NCI-H345 treated with DMSO at 0.1 percent for 48 hours (cell line): ENCODE data around the gene REEP1.
"Not testable (repeated sequence)": the region's sequence is repeated elsewhere in the genome, so short reads cannot be mapped to it uniquely, and the experiment has no call there.

ENCODE experiments used
- DNase-seq: peaks from one replicate; lab custom pipeline; 2025; ENCODE audit not compliant: unreplicated experiment; lab: John Stamatoyannopoulos, UW

Gene REEP1

GRCh38 chr2:86249176-86249575, 88.2 kb downstream of the REEP1 start:
- DNase-seq, result no peak

- DNase-seq, result not testable (repeated sequence)
Measured at GRCh38 chr2:86245222-86245621, 92.2 kb downstream of the REEP1 start.

- not testable (repeated sequence) for DNase-seq
Measured at GRCh38 chr2:86244781-86245180, 92.6 kb downstream of the REEP1 start.

- no peak for DNase-seq
Measured at GRCh38 chr2:86243950-86244733, 93.3 kb downstream of the REEP1 start.

GRCh38 chr2:86243272-86243671, 94.2 kb downstream of the REEP1 start:
- DNase-seq, result no peak

GRCh38 chr2:86241611-86242010, 95.8 kb downstream of the REEP1 start:
- DNase-seq, result no peak

- DNase-seq, result no peak
Measured at GRCh38 chr2:86240251-86240650, 97.2 kb downstream of the REEP1 start.

GRCh38 chr2:86239745-86240144, 97.7 kb downstream of the REEP1 start:
- DNase-seq, result no peak

- DNase-seq, result no peak
Measured at GRCh38 chr2:86239326-86239725, 98.1 kb downstream of the REEP1 start.

GRCh38 chr2:86238354-86238753, 99.1 kb downstream of the REEP1 start:
- DNase-seq, result no peak

- no peak for DNase-seq
Measured at GRCh38 chr2:86237172-86237571, 100.3 kb downstream of the REEP1 start.

- DNase-seq, result no peak
Measured at GRCh38 chr2:86235196-86235980, 102.0 kb downstream of the REEP1 start.

GRCh38 chr2:86234563-86235131, 102.8 kb downstream of the REEP1 start:
- DNase-seq, result no peak

- DNase-seq, result no peak
Measured at GRCh38 chr2:86233436-86233835, 104.0 kb downstream of the REEP1 start.

- no peak for DNase-seq
Measured at GRCh38 chr2:86232910-86233309, 104.5 kb downstream of the REEP1 start.

GRCh38 chr2:86232373-86232784, 105.0 kb downstream of the REEP1 start:
- no peak for DNase-seq

GRCh38 chr2:86231680-86232372, 105.6 kb downstream of the REEP1 start:
- DNase-seq, result no peak

GRCh38 chr2:86230961-86231360, 106.5 kb downstream of the REEP1 start:
- DNase-seq, result no peak

- DNase-seq, result no peak
Measured at GRCh38 chr2:86229221-86229620, 108.2 kb downstream of the REEP1 start.

GRCh38 chr2:86228574-86228973, 108.9 kb downstream of the REEP1 start:
- DNase-seq, result not testable (repeated sequence)

GRCh38 chr2:86227685-86228084, 109.7 kb downstream of the REEP1 start:
- no peak for DNase-seq
